Adipocyte (in vitro differentiated cells): Measurements from ENCODE around the gene CENPP.

Experiments used
- DNase-seq: peaks from one replicate; pipeline ENCODE4 v3.0.0-alpha.2; 2015; ENCODE audit warnings: low read depth
- H3K27me3 ChIP-seq: replicated peaks from 2 replicates; pipeline ENCODE4 v1.7.0; 2013; ENCODE audit warnings: mild to moderate bottlenecking, low read length, moderate library complexity; ENCODE audit not compliant: control insufficient read depth, insufficient read depth
- H3K36me3 ChIP-seq: 2 replicates; pipeline ENCODE4 v1.7.0; 2013; ENCODE audit warnings: low read length, mild to moderate bottlenecking, moderate library complexity; ENCODE audit not compliant: control insufficient read depth, insufficient read depth, severe bottlenecking
- H3K4me1 ChIP-seq: 2 replicates; pipeline ENCODE4 v1.7.0; 2013; ENCODE audit warnings: mild to moderate bottlenecking, low read length, moderate library complexity; ENCODE audit not compliant: control insufficient read depth, insufficient read depth
- H3K4me3 ChIP-seq: 2 replicates; pipeline ENCODE4 v1.7.0; 2013; ENCODE audit warnings: mild to moderate bottlenecking, low read length, moderate library complexity
- H3K9ac ChIP-seq: 2 replicates; pipeline ENCODE4 v1.7.0; 2013; ENCODE audit warnings: mild to moderate bottlenecking, low read length, moderate library complexity
- H3K9me3 ChIP-seq: 2 replicates; pipeline ENCODE4 v1.7.0; 2013; ENCODE audit warnings: mild to moderate bottlenecking, low read length, moderate library complexity; ENCODE audit not compliant: control insufficient read depth

The CENPP gene

DNA sequence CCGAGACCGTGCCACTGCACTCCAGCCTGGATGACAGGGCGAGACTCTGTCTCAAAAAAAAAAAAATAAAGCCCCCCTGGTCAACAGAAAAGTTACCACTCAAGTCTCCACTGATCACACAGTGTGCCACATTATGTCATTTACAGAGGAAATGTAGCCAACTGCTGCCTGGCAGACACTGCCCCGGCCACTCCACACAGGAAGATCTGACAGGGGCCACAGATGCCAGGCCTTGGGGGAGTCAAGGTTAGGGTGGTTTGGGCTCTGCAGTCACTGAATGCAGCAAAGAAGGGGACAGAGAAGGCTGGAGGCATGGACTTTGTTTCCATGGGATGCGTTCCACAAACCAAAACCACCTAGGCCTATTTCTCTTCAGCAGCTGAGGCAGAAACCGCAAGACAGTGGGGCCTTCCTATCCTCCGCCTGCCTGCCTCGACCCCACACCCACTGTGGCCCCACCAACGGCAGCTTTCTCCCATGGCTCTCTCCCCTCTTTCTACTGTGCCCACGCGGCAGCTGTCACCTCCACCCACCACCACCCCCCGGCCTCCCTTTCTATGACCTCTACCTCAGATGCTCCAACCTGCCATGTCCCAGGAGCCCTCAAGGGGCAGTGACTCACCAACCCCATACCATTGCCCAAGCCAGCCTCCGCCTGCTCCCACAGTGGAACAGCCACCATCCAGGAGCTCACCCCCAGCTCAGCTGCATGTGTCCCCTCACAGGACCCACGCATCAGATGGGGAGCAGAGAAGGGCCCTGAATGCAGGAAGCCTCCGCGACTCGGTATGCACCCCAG is 331.7 kb downstream of the CENPP start:
- peaks cover 31% of the 10 kb centered on the region for H3K36me3 ChIP-seq
- no peak for DNase-seq

DNA sequence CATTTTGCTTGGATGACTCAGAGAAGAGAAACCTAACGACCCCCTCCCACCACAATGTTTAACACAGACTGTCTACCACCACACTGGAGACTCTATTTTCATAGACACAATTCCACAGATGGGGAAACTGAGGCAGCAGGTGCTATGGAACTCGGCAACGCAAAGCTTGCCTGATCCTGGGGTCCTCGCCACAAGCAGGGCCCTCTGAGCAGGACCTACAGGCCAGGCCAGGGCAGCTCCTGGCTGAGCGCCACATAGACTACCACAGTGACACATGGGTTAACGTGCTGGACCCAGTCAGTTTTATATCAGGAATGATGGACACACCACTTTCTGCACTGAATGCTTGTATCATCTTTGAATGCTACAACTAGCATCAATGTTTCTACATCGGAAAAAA is 332.4 kb downstream of the CENPP start:
- Histone ChIP-seq H3K27me3 (no peaks in the 10 kb centered on the region), H3K36me3 (peaks cover 36% of the 10 kb centered on the region), H3K4me1 (peaks cover 24% of the 10 kb centered on the region), H3K4me3 (no peak overlapping the region), H3K9me3 (no peaks in the 10 kb centered on the region), H3K9ac (no peak overlapping the region)
- no peak for DNase-seq

More for the DNA sequence above, 331.7 kb downstream of the CENPP start:
- H3K9ac ChIP-seq, result no peak overlapping the region
- H3K27me3 ChIP-seq, result no peaks in the 10 kb centered on the region
- H3K4me1 ChIP-seq, result peaks cover 30% of the 10 kb centered on the region
- no peaks in the 10 kb centered on the region for H3K9me3 ChIP-seq
- H3K4me3 ChIP-seq, result no peak overlapping the region

GRCh38 chr9:92658611-92659010 is 332.9 kb downstream of the CENPP start:
- no peak overlapping the region for H3K9ac ChIP-seq
- H3K9me3 ChIP-seq, result no peaks in the 10 kb centered on the region
- no peak for DNase-seq
- no peak overlapping the region for H3K4me3 ChIP-seq
- H3K36me3 ChIP-seq, result peaks cover 37% of the 10 kb centered on the region
- peaks cover 24% of the 10 kb centered on the region for H3K4me1 ChIP-seq
- no peaks in the 10 kb centered on the region for H3K27me3 ChIP-seq

GRCh38 chr9:92659601-92660000 is 333.8 kb downstream of the CENPP start:
- H3K4me1 ChIP-seq, result peaks cover 22% of the 10 kb centered on the region
- no peak overlapping the region for H3K4me3 ChIP-seq
- no peak overlapping the region for H3K9ac ChIP-seq
- no peaks in the 10 kb centered on the region for H3K27me3 ChIP-seq
- H3K9me3 ChIP-seq, result no peaks in the 10 kb centered on the region
- DNase-seq, result no peak
- peaks cover 28% of the 10 kb centered on the region for H3K36me3 ChIP-seq

DNA sequence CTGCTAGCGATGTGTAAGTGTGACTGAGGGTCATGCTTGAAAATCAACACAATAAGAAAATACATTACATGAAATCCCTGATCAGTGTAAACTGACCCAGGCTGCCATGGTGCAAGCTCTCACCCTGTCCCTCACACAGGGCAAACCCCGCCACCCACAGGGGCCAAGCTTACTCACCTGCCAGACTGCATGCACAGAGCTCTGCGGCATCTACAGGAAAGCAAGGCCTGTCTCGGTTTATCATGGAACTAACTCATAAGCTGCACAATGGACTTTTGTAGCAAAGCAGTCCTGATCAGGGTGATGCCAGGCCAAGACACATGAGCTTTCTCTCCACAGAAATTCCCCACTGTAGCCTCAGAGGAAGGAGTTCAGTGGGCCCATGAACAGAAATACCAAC is 334.5 kb downstream of the CENPP start:
- no peak for DNase-seq
- peaks cover 28% of the 10 kb centered on the region for H3K36me3 ChIP-seq
- H3K4me3 ChIP-seq, result no peak overlapping the region

GRCh38 chr9:92661127-92661526 is 335.4 kb downstream of the CENPP start:
- H3K27me3 ChIP-seq, result no peaks in the 10 kb centered on the region
- H3K4me1 ChIP-seq, result peaks cover 17% of the 10 kb centered on the region
- H3K36me3 ChIP-seq, result peaks cover 20% of the 10 kb centered on the region
- DNase-seq, result no peak
- H3K9ac ChIP-seq, result no peak overlapping the region
- no peaks in the 10 kb centered on the region for H3K9me3 ChIP-seq
- H3K4me3 ChIP-seq, result no peak overlapping the region

More for the DNA sequence above, 334.5 kb downstream of the CENPP start:
- H3K4me1 ChIP-seq, result peaks cover 15% of the 10 kb centered on the region
- no peaks in the 10 kb centered on the region for H3K27me3 ChIP-seq
- no peaks in the 10 kb centered on the region for H3K9me3 ChIP-seq
- no peak overlapping the region for H3K9ac ChIP-seq

- Histone ChIP-seq H3K27me3 (no peaks in the 10 kb centered on the region), H3K9ac (no peak overlapping the region), H3K4me3 (no peak overlapping the region), H3K36me3 (peaks cover 19% of the 10 kb centered on the region), H3K9me3 (no peaks in the 10 kb centered on the region), H3K4me1 (peaks cover 20% of the 10 kb centered on the region)
- no peak for DNase-seq
These were observed 336.0 kb downstream of the CENPP start for GRCh38 chr9:92661743-92662142.

DNA sequence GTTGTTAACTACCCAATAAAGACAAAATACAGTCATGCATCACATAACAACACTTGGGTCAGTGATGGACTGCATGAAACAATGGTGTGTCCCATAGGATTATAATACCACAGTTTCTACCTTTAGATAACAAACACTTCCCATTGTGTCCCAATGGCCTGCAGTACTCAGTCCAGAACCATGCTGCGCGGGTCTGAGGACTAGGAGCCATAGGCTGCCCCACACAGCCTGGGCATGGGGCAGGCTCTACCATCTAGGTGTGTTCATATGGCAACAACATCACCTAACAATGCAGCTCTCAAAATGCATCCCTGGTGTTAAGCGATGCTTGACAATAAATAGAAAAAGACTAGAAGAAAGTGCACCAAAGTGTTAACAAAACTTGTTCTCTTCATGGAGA is 337.4 kb downstream of the CENPP start:
- Histone ChIP-seq H3K36me3 (peaks cover 16% of the 10 kb centered on the region), H3K4me1 (peaks cover 12% of the 10 kb centered on the region), H3K4me3 (no peak overlapping the region), H3K9ac (no peak overlapping the region), H3K9me3 (no peaks in the 10 kb centered on the region), H3K27me3 (no peaks in the 10 kb centered on the region)
- no peak for DNase-seq

DNA sequence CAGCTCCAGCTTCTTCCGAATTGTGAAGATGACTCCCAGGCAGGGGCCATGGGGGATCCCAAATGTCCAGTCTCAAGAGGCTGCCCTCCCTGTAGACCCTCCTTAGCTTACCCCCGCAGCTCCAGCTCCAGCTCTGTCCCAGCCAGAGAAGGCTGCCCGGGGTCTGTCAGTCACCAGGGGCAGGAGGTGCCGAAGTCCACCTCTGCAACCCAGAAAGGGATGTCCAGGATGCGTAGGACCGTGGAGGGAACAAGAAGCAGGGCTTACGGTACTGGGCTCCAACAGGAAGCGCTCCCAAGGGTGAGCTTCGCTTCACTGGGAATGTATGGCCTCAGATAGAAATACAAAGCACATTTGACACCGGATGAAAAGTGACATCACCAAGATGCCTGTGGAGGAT is 338.2 kb downstream of the CENPP start:
- peaks cover 19% of the 10 kb centered on the region for H3K4me1 ChIP-seq
- H3K27me3 ChIP-seq, result no peaks in the 10 kb centered on the region
- DNase-seq, result no peak
- H3K9me3 ChIP-seq, result no peaks in the 10 kb centered on the region
- no peak overlapping the region for H3K9ac ChIP-seq
- H3K36me3 ChIP-seq, result peaks cover 14% of the 10 kb centered on the region
- H3K4me3 ChIP-seq, result no peak overlapping the region

GRCh38 chr9:92664394-92665152 is 338.8 kb downstream of the CENPP start:
- Histone ChIP-seq H3K9me3 (no peaks in the 10 kb centered on the region), H3K4me1 (peaks cover 20% of the 10 kb centered on the region), H3K27me3 (no peaks in the 10 kb centered on the region), H3K36me3 (peaks cover 14% of the 10 kb centered on the region), H3K9ac (no peak overlapping the region), H3K4me3 (no peak overlapping the region)
- DNase-seq, result no peak

DNA sequence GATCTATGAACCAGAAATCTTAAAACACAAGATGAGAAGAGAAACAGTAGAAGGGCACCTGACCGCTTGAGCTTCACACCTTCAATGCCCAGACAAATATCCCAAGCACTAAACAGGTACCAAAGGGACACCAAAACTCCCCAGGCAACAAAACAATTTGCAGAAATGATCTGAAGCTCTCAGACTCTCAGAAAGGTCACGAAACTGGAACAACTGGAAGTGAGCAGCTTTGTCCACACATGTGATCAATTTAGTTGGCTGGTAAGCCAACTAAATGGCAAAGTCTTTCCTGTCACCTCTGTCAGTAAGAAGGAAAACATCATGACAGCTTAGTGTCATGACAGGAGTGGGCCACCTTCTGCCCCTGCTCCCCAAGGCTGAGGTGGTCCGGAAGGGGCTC is 340.1 kb downstream of the CENPP start:
- Histone ChIP-seq H3K27me3 (no peaks in the 10 kb centered on the region), H3K4me1 (peaks cover 20% of the 10 kb centered on the region), H3K9me3 (no peaks in the 10 kb centered on the region), H3K9ac (no peak overlapping the region), H3K36me3 (peaks cover 14% of the 10 kb centered on the region), H3K4me3 (no peak overlapping the region)
- DNase-seq, result no peak
